ENCODE measurements around the gene PHACTR2.

- no peak for TF ChIP-seq CTCF (IDR thresholded peaks at IDR 0.05)
- no peak for TF ChIP-seq POLR2A (IDR thresholded peaks at IDR 0.05)
Observed at GRCh38 chr6:143757346-143757832, 79.6 kb downstream of the PHACTR2 start.

Data from heart left ventricle (tissue), 13 donors.